GM19043 (cell line): Measurements from ENCODE around the gene ETV6.

Experiments used
- ATAC-seq: cut with Tn5 transposase; IDR thresholded peaks from one replicate; pipeline ENCODE4 v1.9.1; 2021; ENCODE audit warnings: low read depth; ENCODE audit not compliant: unreplicated experiment

ETV6 gene

DNA sequence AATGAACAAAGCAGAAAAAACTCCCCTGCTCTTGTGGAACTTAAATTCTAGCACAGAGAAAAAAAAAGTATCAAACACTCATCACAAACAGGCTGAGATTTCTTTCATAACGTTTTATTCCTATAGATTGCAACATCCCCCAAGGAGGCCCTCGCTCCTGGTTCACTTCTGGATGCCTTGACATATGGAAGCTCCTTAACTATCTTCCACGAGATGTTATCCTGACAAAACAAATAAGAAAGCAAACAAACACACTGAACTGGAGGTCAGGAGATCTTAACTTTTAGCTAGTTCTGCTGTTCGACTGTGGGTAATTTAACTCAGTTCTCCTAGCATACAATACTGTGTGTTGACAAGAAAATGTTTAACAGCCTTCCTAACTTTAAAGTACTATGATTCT, 104.8 kb downstream of the ETV6 start:
- ATAC-seq: no peak

DNA sequence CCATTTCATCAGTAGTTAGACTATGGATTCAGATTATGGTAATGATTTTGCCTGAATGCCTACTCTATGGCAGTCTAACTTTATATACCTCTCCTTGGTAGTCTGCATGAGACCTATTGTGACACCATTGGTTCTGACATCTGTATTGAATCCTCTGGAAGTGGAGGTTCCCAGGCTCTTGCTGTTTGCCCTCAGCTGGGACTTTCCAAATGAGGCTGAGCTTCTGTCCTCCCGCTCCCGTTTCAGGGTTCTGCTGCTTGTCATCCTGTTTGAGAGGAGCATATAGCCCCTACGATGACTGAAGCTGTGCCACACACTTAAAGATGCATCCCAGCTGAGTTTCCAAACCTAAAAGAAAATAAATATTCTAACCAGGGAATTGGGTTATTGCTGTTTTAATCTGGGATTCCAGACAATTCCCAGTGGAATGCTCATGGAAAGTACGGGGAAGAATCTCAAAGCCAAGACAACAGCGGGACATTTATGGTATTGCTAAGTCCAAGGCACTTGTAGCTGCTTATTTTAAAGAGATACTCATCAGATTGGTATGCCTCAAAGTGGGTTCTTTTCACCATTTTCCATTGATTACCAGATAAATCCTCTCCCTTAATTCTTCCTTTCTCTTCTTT, 105.9 kb downstream of the ETV6 start:
- ATAC-seq: no peak

DNA sequence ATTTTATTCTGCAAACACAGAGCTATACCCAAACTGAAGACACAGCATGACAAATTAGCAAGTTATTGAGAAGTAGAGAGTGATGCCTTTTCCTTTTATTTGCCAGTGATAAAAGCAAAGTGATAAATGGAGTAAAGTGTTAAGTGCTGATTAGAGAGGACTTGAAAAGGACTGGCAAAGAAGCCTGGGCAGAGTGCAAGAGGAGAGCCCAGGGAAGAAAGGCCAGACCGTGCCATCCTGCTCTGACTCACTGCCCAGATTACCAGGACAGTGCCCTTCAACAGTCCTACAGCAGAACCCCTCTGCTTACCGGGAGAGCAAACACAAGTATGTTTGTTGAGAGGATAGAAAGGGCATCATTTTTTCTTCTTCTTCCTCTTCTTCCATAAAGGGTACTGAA, 106.5 kb downstream of the ETV6 start:
- no peak for ATAC-seq

DNA sequence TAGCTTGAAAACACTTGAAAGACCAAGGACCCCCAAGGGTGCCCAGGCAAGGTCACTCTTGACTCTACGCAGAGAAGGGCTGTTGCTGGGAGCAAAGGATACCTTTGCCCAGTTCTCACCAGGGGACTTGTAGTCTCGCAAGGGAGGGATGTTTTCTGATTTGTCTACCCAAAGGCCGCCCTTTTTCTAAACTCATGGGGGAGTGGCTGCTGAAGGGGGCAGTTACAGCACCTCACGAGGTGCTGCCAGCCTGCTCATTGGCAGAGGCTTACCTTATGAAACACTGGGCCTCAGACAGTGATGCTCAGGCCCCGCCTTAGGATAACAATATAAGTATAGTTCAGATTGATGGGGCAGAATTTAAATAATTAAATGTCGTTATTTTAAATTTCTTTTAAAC, 107.0 kb downstream of the ETV6 start:
- ATAC-seq: no peak

DNA sequence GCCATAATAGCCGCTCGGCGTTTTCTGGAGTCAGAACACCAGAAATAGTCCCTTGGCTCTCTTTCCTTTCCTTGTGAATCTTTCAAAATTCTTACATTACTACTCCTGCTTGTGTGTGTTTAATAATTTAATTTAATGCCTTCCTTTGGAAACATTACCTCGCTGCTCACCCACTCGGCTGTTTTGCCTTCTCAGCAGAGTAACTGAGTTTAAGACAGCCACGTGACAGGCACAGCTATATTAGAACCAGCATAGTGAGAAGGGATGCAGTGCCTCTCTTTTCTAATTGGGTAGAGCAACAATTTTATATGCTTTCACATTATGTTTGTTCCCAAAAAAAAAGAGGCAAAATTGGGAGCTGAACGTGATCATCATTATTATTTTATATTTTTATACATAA, 107.6 kb downstream of the ETV6 start:
- ATAC-seq: no peak

DNA sequence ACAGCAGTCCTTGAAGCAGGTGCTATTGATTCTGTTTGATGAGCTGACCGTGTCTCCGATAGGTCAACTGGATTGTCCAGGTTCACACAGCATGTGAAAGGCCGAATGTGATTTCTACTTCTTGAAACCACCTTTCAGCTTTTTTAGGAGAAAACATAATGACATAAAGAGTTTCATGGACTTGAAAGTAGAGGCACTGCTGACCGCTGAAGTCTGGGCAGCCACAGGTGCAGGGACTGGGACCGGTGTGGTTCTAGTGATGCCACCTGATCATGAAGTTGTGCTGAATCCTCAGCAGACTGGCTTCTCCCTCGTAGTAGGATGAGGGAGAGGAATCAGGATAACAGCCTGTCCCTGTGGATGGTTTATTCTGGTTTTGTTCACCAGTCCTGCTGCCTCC, 108.1 kb downstream of the ETV6 start:
- ATAC-seq: no peak

DNA sequence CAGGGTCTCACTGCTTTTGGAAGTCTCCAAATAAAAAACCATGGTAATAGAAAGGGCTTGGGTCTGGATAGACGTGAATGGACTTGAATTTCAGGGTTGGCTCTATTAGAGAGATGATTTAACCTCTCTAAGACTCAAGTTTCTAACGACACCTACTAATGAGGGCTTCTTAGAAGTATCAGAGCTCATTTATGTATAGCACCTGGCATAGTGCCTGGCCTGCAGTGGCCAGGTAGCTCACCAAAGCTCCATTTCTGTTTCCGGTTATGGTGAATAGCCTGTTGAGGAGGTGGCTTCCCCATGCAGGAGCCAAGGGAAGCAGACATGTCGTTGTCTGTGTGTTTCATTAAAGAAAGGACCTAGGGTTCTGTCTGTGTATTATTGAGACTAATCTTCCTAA, 108.6 kb downstream of the ETV6 start:
- ATAC-seq: no peak

DNA sequence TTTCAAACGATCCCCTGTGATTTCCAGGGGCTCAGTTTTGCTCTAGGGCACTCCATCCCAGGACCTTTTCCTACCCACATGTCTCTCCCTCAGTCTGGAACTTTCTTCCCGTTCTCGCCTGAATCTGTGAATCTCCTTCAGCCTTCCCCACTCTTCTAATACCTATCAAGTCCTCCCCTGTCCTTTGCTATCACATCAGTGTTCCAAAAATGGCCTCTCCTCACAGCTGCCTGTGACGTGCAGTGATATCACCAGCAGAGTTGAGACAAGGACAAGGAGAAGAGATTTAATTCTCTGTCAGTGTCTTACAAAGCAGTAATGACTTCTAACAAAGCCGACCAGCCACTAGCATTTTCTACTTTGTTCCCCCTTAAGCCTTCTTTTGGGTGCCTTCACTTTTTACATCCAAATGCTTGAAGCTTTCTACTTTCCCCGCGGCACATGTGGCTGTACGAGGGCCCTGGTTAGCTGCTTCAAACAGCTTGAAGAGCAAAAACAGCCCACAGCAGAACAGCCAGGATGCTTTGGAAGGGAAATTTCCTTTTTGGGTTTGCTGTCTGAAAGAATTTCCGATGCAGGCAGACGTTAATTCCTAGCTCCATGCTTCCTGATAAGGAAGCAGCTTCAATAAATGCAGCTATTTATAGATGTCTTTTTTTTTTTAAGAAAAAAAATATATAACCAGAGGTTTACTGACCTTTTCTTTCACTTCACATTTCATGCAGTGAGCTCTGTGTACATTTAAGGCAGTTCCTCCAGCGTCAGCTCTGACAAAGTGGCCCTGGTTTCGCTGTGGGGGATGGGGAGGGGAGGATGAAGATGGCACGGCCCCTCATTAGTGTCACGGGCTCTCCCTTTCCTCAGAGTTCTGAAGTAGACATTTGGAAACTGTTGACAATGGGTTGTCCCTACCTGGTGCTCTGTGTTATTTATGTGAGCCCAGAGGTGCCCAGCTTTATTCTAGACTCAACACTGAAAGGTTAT, 109.3 kb downstream of the ETV6 start:
- ATAC-seq: peak; percentile 42

DNA sequence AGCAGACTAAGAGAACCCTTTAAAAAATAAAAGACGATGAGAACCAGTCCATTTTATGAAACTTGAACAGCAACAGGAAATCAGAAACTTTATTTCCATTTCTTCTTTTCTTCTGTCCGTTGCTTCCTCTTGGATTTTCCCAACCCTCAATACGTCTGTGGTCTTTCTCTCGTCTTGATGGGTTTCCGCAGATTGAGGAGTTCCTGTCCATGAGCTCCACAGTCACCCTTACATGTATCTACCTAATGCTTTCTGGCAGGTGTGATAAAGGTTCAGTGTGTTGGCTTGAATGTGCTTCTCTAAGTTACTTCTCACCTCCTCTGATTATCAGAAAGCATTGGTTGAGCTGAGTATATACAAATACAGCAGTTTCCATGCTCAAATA, 110.0 kb downstream of the ETV6 start:
- ATAC-seq: no peak

DNA sequence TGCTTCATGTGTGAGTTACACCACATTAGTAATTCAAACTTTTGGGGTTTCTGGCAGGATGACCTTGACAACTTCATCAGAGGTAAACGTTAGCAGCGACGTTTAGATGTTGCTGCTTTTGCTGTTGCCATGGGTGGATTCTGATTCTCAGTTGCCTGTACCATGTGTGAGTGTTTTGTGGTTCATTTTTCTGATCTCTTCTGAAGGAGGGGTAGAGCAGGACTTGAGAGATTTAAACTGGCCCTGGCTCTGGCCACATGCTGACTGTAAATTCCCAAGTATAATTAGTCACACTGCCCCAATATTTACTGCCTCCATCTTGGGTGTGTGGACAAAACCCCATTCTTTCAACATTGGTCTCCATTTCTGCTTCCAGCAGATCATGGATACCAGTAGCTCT, 110.4 kb downstream of the ETV6 start:
- ATAC-seq: no peak

DNA sequence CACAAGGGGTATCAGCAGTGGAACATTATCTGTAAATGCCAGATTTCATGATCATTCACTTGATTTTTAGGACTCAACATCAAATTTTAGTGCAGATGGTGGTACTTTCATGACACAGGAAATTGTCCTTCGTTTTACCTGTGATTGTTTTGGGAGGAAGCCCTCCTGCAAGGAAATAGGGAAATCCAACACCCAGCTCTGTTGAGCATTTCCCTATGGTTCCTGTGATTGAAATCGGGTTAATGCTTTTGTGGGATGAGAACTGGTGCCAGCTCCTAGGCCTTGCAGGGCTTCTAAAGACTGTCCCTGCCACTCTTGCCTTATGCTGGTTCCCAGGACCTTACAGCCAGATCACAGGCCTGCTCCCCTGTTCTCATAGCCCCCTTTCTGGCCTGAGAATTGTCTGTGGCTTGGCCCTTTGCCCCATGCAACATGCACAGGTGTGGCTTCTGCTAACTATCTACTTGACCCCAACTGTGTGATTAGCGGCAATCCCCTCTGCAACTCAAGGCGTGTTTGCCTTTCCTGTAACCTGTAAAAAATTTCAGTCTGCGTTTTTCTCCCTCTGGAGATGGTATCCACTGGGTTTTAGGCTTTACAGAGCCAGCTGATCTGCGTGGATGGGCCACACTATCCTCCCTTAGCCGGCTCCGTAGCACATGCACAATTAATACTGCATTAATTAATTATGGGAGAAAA, 112.5 kb downstream of the ETV6 start:
- peak; percentile 53 for ATAC-seq

DNA sequence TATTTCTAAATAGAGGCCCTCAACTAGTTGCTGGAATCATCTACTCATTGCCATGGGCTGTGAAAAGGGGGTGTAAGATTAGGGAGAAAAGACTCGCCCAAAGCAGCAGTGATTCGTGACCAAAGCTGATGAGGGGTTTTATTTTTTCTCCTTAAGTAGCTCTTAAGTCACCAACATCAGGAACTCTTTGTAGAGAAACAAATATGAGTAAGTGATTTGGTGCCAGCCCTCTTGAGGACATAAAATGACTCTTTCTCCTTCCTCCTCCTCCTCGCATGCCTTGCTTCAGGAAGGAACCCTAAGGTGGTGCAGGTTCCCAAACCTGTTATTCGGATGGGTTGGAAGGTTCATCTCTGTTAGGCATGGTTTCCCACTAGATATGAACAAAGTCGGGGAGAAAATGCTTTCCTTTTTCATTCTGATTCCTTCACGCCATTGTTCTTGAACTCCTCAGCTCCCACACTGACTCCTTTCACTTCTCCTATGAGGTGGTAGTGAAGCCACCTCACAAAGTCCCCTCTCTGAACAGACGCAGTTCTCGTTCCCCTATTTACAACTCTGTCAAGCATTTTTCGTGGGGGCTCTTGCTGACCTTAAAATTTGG, 113.4 kb downstream of the ETV6 start:
- ATAC-seq: no peak

DNA sequence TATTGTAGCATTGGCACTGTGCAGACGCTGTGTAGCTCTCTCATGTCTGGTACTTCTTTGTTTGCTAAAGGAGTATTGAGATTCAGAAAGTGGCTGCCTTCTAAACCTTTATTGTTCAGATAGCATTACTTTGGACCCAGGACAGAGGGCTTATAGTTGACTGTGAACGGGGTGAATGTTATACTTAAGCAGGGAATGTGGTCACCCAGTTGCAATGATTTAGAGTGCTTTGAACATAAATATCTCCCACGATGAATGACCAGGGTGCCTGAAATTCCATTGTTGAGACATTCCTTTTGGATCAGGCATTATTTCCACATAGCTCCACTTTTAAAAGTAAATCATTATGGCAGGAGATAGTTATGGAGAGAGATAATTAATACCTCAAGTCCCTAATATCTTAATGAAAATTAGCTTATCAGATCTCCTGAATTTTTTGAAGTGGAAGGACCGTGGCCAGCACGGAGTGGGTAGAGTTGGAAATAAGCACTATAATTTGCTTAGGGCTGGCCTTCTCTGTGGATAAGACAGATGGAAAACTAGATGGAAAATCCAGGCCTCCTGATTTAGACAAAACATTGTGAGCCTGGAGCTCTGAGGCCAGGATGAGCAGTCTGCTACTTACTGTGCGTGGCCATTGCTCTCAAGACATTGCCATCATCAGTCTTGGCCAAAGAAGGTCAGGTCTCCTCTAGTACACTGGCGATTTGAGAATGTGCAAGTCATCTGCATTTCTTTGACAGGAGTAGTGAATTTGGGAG, 114.5 kb downstream of the ETV6 start:
- no peak for ATAC-seq

DNA sequence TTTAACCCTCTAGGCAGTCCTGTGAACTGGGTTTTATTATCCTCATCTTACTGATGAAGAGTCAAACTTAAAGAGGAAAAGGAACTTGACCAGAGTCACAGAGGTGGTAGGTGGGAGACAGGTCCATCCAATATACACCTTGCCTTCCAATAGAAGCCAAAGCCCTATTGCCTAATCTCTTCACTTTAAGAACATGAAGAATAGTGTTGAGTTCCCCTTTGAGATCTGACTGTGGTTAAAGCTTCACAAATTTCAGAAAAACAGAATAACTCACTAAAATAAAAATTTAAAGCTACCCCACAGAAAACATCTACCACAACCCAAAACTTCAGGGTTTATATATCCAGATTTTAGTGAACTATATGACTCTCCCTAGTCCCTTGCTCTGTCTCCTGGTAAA, 115.4 kb downstream of the ETV6 start:
- no peak for ATAC-seq

DNA sequence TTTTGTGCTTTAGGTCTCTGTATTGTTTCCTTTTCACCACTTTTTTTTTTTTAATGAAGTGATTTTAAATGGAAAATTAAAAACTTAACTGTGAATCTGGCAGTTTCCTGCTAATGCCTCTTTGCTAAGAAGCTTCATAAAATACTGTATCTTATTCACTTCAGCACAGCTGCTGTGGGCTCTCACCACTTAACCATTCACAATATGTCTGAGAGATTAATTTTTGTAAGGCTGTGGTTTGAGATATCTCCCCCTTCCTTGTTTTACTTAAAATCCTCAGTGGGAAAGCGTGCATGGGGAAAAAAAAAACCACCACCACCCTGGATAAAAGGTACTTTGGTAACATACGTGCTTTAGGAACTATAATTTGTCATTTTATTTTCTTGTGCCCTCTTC, 115.9 kb downstream of the ETV6 start:
- no peak for ATAC-seq

DNA sequence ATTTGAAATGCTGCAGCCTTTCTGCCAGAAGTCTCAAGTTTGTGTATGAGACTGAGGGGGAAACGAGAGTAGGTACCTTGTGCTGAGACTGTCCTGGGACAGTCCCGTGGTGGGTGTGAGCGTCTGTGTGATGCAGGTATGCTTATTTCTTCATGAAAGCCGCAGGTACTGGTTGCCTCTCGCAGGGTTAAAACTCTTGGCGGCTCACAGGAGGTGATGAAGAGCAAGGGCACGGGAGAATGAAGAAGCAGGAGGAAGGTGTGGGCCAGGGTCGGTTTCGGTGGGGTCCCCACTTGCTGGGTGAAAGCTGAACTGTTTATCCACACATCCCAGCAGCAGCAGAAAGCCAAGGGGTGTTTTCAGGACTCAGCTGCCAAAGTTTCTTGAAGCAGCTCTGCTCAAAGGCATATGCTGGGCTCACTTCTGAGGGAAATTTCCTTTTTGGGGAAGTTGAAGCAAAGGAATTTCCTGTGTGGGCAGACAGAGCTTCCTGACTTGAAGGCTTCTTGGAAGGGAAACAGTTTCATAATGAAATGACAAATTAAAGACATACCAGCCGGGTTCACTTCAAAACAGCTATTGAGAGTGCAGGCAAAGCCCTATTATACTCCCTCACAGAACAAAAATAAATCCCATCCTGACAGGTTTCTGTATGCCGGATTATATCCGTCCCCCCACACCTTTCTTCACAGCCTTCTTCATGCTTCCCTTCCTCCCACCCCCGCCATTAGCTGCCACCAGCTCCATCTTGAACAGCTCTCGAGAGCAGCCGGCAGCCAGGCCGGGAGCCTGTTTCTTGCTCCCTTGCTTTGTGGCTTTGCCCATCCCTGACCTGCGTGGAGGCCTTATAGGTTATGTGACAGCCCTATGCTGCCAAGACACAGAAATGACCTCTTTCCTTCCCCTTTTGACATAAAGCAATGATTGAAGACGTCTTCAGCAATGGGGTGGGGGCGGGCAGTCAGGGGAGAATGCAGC, 116.6 kb downstream of the ETV6 start:
- ATAC-seq: peak; percentile 55

DNA sequence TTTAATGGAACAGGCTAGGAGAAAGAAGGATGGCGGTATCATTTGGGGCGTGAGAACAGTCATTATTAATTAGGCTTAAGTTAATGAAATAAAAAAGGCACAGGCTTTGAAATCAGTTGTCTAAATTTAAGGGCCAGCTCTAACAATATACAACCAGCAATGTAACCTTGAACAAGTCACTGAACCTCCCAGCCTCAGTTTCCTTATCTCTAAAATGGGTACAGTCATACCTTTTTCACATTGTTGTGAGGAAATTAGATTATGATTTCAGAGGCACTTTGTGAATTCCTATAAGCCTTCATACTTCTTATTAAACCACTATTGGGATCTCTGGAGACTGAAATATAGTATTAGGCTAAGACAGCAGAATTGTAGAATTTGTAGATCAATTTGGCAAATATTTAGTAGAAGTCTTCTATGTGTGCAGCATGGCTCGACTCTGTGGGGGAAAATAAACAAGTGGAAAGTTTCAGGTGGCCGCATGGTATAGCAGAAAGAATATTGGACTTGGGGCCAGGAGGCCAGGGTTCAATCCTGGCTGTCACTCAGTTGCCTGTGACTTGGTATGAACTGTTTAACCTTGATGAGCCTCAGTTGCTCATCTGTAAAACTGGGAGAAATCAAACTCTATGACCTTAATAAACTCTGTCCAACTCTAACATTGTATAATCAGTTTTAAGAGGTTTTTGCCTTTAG, 117.7 kb downstream of the ETV6 start:
- ATAC-seq: no peak

DNA sequence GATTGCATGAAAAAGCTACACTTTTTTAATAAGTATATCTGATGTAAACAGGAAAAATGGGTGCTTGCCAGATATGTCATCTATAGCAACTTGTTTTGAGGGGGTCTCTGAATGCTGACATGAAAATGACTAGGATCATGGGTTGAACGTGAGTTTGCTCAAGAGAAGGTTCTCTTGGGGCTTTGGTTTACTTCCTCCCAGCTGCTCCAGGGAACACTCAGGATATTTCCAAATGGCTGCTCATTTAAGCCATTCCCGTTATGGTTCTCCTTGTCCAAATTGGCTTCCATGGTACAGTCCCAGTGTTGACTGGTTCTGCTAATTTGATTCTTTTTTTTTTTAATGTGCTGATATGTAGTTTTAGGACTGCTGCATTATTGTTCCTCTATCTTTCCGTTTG, 118.3 kb downstream of the ETV6 start:
- ATAC-seq: no peak
